Natural killer cell (primary cell): ENCODE data around the gene CDCA3. TPM values are rescaled to one million over a fixed set of nuclear protein-coding genes. Genes with fewer than 3 reads are reported as not detected.

ENCODE experiments used
- ATAC-seq, 3 donors: fragments of 150-1000 bp in 2 of 3; fragments of 200-7000 bp in 1 of 3; cut with Tn5 transposase; 1 replicate in 1 of 3; 2 replicates in 2 of 3; pipeline ENCODE4 v1.10.0; 2021; ENCODE audit warnings: mild to moderate bottlenecking in 2 of 3, moderate library complexity in 2 of 3
- DNase-seq, 2 donors: peaks; one replicate each; pipeline versions ENCODE4 v3.0.0 to v3.0.0-alpha.2; 2013 to 2021; ENCODE audit warnings: mixed read lengths in 1 of 2
- H3K27ac ChIP-seq: one replicate; pipeline ENCODE4 v1.5.1; 2013; ENCODE audit warnings: mild to moderate bottlenecking, low read length
- H3K27me3 ChIP-seq: one replicate; pipeline ENCODE4 v1.6.1; 2013; ENCODE audit warnings: low read length; ENCODE audit not compliant: control insufficient read depth, insufficient read depth
- H3K36me3 ChIP-seq: one replicate; pipeline ENCODE4 v1.6.1; 2013; ENCODE audit warnings: low read length; ENCODE audit not compliant: control insufficient read depth, insufficient read depth
- H3K4me1 ChIP-seq: one replicate; pipeline ENCODE4 v1.6.1; 2013; ENCODE audit warnings: low read length; ENCODE audit not compliant: control insufficient read depth, insufficient read depth
- H3K4me3 ChIP-seq: one replicate; pipeline ENCODE4 v1.5.1; 2013; ENCODE audit warnings: low read length
- H3K9me3 ChIP-seq: one replicate; pipeline ENCODE4 v1.6.1; 2013; ENCODE audit warnings: low read length; ENCODE audit not compliant: control insufficient read depth, insufficient read depth
- H3K27ac Mint-ChIP-seq, 2 donors: one replicate each; pipeline ENCODE4 v1.8.0; 2022; ENCODE audit warnings: mild to moderate bottlenecking in 2 of 2, mixed read lengths in 2 of 2, moderate library complexity in 1 of 2
- H3K27me3 Mint-ChIP-seq, 2 donors: one replicate each; pipeline ENCODE4 v1.8.0; 2022; ENCODE audit warnings: low read depth in 2 of 2, mixed read lengths in 2 of 2
- H3K36me3 Mint-ChIP-seq: one replicate; pipeline ENCODE4 v1.8.0; 2022; ENCODE audit warnings: mixed read lengths
- H3K4me1 Mint-ChIP-seq, 2 donors: one replicate each; pipeline ENCODE4 v1.8.0; 2022; ENCODE audit warnings: mixed read lengths in 2 of 2
- H3K4me3 Mint-ChIP-seq: one replicate; pipeline ENCODE4 v1.8.0; 2022; ENCODE audit warnings: mild to moderate bottlenecking, moderate library complexity, mixed read lengths
- H3K9me3 Mint-ChIP-seq, 2 donors: one replicate each; pipeline ENCODE4 v1.8.0; 2022; ENCODE audit warnings: mixed read lengths in 2 of 2
- WGBS: methylation state at CpG from one replicate; pipeline ENCODE4 v1.1.7; 2013; ENCODE audit warnings: missing lambda C conversion rate; ENCODE audit not compliant: insufficient coverage; 5-methylcytosine and 5-hydroxymethylcytosine counted together
- intact Hi-C: fragments of 100-400 bp; cut with micrococcal nuclease; formaldehyde crosslinking; loops from one replicate; pipeline ENCODE4 v1.14.2; 2022
- total RNA-seq, 4 donors: library from RNA; stranded (reverse); fragments of 120-200 nt in 1 of 4; gene quantifications; one replicate each; pipeline versions ENCODE4 v1.2.3 to v1.2.4, GENCODE V29; 2013 to 2022
- TF ChIP-seq, protein P1 (sequence below): fragments of 200-600 bp; IDR thresholded peaks from one replicate; pipeline ENCODE4 v1.8.0; 2022; ENCODE audit warnings: antibody characterized with exemption

Gene CDCA3
- 1 to 10 TPM; 1.4 to 3.3 (median 1.4) TPM for total RNA-seq
- total RNA-seq (2013) = 2.0 TPM

DNA sequence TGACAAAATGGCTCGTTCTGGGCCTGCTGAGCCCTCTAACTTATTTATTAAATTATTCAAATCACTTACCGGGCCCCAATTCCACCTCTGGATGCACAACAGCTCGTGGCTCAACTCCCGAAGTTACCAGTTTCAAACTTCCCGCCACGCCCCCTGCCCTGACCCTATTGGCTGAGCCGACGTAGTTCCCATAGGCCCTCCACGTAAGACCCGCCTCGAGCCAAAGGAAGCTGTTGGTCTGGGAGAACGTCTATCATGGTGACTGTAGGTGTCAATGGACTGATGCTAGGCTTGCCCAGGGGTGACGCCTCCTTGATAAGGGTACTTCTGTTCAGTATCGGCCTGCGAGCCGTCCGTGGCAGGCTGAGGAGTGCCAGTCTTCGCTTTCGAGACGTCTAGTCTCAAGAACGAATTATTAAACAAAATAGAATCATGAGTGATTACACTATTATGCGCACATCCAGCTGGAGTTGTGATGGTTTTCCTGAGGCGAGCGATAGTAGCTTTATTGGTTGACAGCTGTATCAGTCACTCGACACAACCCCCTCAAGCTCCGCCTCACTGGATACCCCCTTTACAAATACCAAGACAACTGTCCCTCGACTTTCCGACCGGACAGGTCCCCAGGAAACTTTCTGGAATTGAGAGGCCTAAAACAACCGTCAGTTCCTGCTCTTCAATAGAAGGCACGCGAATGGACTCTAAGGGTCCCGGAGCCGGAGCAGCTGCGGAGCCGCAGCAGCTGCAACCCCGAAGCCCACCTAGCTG, at the start of gene CDCA3:
Gene CDCA3 (minus strand): TSS at position 134 of the 768 bp plus-strand sequence. CDS start 334 bp downstream, outside the sequence.
- H3K4me3 Mint-ChIP-seq = peak within 1 kb of the TSS; percentile 91
- intact Hi-C loops = no loop called here
- H3K9me3 Mint-ChIP-seq = no peaks in the 10 kb centered on the region
- TF ChIP-seq, protein P1, sequence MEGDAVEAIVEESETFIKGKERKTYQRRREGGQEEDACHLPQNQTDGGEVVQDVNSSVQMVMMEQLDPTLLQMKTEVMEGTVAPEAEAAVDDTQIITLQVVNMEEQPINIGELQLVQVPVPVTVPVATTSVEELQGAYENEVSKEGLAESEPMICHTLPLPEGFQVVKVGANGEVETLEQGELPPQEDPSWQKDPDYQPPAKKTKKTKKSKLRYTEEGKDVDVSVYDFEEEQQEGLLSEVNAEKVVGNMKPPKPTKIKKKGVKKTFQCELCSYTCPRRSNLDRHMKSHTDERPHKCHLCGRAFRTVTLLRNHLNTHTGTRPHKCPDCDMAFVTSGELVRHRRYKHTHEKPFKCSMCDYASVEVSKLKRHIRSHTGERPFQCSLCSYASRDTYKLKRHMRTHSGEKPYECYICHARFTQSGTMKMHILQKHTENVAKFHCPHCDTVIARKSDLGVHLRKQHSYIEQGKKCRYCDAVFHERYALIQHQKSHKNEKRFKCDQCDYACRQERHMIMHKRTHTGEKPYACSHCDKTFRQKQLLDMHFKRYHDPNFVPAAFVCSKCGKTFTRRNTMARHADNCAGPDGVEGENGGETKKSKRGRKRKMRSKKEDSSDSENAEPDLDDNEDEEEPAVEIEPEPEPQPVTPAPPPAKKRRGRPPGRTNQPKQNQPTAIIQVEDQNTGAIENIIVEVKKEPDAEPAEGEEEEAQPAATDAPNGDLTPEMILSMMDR = no peak
- peak within 1 kb of the TSS; percentile 95 for H3K27ac ChIP-seq
- H3K27me3 Mint-ChIP-seq = no peaks in the 10 kb centered on the region
- H3K36me3 ChIP-seq = peaks cover 7% of the 10 kb centered on the region
- H3K4me3 ChIP-seq = peak within 1 kb of the TSS; percentile 76
- H3K4me1 ChIP-seq = peaks cover 22% of the 10 kb centered on the region
- ATAC-seq (peak; percentile 49 to 71 (median 55)), DNase-seq (peak; percentile 84 to 97)
- WGBS = under 1% methylated on average over 37 of the region's 37 CpGs
- no peaks in the 10 kb centered on the region for H3K9me3 ChIP-seq
- H3K36me3 Mint-ChIP-seq = no peaks in the 10 kb centered on the region
- no peaks in the 10 kb centered on the region for H3K27me3 ChIP-seq
- H3K4me1 Mint-ChIP-seq = peaks cover 8 to 43% of the 10 kb centered on the region in 2 donors
- H3K27ac Mint-ChIP-seq = peak within 1 kb of the TSS; percentile 95 to 99

DNA sequence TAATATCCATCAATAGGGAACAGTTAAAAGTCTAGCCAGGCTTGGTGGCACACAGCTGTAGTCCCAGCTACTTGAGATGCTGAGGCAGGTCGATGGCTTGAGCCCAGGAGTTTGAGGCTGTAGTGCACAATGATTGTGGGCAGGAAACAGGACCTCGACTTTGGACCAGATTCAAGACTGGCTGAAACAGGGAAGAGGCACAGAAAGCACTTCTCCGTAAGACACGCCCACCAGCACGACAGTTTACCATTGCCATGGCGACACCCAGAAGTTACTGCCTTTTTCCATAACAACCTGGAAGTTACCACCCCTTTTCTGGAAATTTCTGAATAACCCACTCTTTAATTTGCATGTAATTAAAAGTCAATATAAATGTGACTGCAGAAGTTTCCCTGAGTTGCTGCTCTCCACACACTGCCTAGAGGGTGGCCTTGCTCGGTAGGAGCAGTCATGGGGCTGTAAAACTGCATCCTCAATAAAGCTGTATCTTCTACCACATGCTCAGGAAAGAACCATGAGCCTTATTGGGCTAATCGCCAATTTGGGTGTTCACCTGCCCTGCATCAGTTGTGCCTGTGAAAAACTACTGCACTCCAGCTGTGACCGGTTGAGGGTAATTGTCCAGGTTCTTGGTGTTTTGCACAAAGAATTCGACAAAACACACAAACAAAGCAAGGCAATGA, 48.9 kb upstream of the CDCA3 start:
- H3K4me3 ChIP-seq = no peak overlapping the region
- no peak overlapping the region for H3K27ac ChIP-seq
- no peak overlapping the region for H3K27ac Mint-ChIP-seq
- no peaks in the 10 kb centered on the region for H3K9me3 ChIP-seq
- ATAC-seq = no peak
- H3K36me3 Mint-ChIP-seq = no peaks in the 10 kb centered on the region
- no peaks in the 10 kb centered on the region for H3K9me3 Mint-ChIP-seq
- no peak overlapping the region for H3K4me3 Mint-ChIP-seq
- intact Hi-C loops = no loop called here
- H3K4me1 Mint-ChIP-seq = no peaks in the 10 kb centered on the region
- H3K4me1 ChIP-seq = peaks cover 9% of the 10 kb centered on the region
- TF ChIP-seq, protein P1 = no peak
- DNase-seq = no peak
- H3K27me3 Mint-ChIP-seq = no peaks in the 10 kb centered on the region
- H3K27me3 ChIP-seq = no peaks in the 10 kb centered on the region
- WGBS = 41% methylated on average over 10 of the region's 10 CpGs
- H3K36me3 ChIP-seq = no peaks in the 10 kb centered on the region

DNA sequence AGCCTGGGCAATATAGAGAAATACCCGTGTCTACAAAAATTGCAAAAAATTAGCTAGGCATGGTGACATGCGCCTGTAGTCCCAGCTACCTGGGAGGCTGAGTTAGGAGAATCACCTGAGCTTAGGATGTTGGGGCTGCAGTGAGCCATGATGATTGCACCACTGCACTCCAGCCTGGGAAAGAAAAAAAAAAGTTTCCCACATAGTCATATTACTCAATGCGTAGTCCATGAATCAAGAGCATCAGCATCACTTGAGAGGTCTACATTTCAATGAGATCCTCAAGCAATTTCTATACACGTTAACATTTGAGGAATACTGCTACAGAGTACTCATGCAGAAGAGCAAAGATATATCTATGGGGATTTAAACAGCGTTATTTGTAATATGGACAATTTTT, 48.3 kb upstream of the CDCA3 start:
- H3K4me3 ChIP-seq = no peak overlapping the region
- no peak overlapping the region for H3K4me3 Mint-ChIP-seq
- no peak for ATAC-seq

More for the DNA sequence above, 48.3 kb upstream of the CDCA3 start:
- no peaks in the 10 kb centered on the region for H3K36me3 Mint-ChIP-seq
- no peaks in the 10 kb centered on the region for H3K4me1 Mint-ChIP-seq
- H3K27me3 ChIP-seq = no peaks in the 10 kb centered on the region
- WGBS = 71% methylated on average over 4 of the region's 5 CpGs
- no peaks in the 10 kb centered on the region for H3K9me3 Mint-ChIP-seq
- TF ChIP-seq, protein P1 = no peak
- peaks cover 4% of the 10 kb centered on the region for H3K4me1 ChIP-seq
- no peak for DNase-seq
- H3K27me3 Mint-ChIP-seq = no peaks in the 10 kb centered on the region
- no peak overlapping the region for H3K27ac ChIP-seq
- no peak overlapping the region for H3K27ac Mint-ChIP-seq
- no peaks in the 10 kb centered on the region for H3K9me3 ChIP-seq
- no peaks in the 10 kb centered on the region for H3K36me3 ChIP-seq
- intact Hi-C loops = no loop called here
